HFF-Myc (cell line): ENCODE results near the gene EPB41L2.
"Not testable (repeated sequence)": the region's sequence is repeated elsewhere in the genome, so short reads cannot be mapped to it uniquely, and the experiment has no call there.

Experiments used
- DNase-seq: peaks from one replicate; pipeline ENCODE4 v3.0.0-alpha.2; 2011; ENCODE audit warnings: low read depth; ENCODE audit errors: extremely low read depth
- H3K4me3 ChIP-seq: replicated peaks from 2 replicates; pipeline ENCODE4 v1.5.1; 2011; ENCODE audit warnings: low read depth, mild to moderate bottlenecking, control low read depth, low read length
- TF ChIP-seq, protein P1 (sequence below): IDR thresholded peaks from 2 replicates; pipeline ENCODE4 v1.5.1; 2012; ENCODE audit warnings: mild to moderate bottlenecking, low read depth, low read length, control low read depth; ENCODE audit errors: missing control alignments

The EPB41L2 gene

DNA sequence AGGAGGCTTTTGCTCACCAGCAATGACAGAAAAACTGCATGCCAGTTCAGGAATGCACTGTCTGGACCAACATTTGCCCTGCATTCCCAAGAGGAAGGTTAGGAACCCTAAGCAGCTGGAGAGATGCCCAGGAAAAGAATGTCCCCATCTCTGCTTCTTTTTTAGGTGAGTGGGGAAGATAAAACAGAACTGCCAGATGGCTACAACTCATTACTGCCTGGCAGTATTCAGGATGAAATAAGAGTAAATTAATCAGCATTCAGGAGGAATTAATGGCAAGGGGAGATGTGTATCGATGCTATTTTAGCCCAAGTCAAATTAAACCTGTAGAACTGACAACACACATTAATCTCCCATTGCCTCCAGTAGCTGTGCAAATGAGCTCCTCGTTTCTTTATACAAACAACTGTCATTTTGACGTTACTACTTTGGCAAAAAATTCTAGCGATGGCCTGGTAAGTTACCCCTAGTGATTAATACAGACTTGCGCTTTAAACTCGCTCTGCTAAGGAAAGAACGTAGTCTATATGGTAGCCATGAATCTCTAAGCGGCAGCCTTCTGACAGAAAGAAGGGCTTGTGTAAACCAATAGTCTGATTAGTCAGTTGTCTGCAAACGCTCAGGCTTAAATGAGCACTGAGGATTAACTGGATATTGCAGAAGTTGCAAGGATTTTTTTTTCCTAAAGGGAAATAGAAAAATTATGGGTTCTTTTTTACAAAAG, 252.6 kb downstream of the EPB41L2 start:
- DNase-seq: no peak
- TF ChIP-seq, protein P1, sequence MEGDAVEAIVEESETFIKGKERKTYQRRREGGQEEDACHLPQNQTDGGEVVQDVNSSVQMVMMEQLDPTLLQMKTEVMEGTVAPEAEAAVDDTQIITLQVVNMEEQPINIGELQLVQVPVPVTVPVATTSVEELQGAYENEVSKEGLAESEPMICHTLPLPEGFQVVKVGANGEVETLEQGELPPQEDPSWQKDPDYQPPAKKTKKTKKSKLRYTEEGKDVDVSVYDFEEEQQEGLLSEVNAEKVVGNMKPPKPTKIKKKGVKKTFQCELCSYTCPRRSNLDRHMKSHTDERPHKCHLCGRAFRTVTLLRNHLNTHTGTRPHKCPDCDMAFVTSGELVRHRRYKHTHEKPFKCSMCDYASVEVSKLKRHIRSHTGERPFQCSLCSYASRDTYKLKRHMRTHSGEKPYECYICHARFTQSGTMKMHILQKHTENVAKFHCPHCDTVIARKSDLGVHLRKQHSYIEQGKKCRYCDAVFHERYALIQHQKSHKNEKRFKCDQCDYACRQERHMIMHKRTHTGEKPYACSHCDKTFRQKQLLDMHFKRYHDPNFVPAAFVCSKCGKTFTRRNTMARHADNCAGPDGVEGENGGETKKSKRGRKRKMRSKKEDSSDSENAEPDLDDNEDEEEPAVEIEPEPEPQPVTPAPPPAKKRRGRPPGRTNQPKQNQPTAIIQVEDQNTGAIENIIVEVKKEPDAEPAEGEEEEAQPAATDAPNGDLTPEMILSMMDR: no peak
- H3K4me3 ChIP-seq: no peak overlapping the region

DNA sequence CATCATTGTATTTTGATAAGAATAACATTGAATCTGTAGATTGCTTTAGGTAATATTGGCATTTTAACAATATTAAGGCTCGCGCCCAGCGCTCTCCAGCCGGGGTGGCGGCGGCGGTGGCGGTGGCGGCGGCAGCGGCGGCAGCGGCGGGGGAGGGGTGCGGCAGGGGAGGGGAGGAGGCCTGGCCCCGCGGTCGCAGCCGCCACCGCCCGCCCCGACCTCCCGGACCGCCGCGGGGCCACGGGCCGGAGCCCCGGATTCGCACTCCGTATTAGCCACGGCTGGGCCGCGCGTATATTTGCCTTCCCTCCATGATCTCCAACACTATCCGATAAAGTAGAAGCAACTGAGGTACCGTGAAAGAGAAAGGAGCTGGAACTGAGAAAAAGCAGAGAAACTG, 261.7 kb downstream of the EPB41L2 start:
- H3K4me3 ChIP-seq, DNase-seq: not testable (repeated sequence)

DNA sequence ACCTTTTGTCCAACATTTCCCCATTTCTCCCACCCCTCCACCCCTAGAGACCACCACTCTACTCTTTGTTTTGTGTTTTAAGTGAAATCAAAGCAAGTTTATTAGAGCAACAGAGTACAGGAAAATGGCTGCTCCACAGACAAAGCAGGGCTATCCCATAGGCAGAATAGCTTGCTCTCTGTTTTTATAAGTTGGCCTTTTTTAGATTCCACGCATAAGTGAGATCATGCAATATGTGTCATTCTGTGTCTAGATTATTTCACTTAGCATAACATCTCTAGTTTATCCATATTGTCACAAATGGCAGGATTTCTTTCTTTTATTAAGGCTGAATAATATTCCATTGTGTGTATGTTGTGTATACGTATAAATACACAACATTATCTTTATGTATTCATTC, 266.0 kb downstream of the EPB41L2 start:
- DNase-seq: no peak
- TF ChIP-seq, protein P1: no peak
- H3K4me3 ChIP-seq: no peak overlapping the region

GRCh38 chr6:130796313-130796905, 266.6 kb downstream of the EPB41L2 start:
- no peak overlapping the region for H3K4me3 ChIP-seq
- TF ChIP-seq, protein P1: no peak
- peak; percentile 36 for DNase-seq

- no peak overlapping the region for H3K4me3 ChIP-seq
- TF ChIP-seq, protein P1: no peak
- no peak for DNase-seq
These were observed 268.3 kb downstream of the EPB41L2 start for GRCh38 chr6:130794738-130795137.

DNA sequence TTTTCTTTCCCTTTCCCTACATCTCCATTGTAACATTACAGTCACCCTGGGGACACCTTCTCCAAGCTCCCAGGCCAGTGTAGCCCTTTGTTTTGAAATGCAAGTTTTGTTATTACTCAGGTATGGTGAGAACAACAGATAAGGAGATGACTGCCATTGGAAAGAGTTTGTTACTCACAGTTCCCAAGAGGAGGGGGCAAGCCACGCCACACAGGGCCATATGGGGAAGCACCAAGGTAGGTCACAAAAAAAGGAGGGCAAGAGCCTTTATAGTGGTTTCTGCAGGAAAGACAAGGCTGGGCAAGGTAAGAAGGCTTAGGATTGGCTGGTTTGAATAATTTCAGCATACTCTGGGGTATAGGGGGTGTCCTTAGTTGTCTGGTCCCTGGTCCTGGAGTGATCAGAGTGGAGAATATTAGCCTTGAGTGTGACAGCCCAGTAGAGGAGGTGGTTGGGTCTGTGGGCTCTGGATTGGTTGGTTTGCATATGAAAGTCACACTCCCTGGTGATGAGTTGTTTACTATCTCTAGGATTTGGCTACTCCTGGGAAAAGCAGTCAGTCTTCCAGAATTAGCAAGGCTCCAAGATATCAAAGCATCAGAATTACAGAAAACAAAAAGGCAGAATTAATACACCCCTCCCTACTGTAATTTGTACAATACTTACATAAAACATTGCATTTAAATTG, 268.9 kb downstream of the EPB41L2 start:
- H3K4me3 ChIP-seq: no peak overlapping the region
- TF ChIP-seq, protein P1: no peak
- DNase-seq: no peak
